Right hindlimb (tissue), 1 donor: Measurements from ENCODE around the gene NME9.

Source experiments
- DNase-seq: peaks from one replicate; pipeline ENCODE4 v3.0.0-alpha.2; 2018

Gene NME9

DNA sequence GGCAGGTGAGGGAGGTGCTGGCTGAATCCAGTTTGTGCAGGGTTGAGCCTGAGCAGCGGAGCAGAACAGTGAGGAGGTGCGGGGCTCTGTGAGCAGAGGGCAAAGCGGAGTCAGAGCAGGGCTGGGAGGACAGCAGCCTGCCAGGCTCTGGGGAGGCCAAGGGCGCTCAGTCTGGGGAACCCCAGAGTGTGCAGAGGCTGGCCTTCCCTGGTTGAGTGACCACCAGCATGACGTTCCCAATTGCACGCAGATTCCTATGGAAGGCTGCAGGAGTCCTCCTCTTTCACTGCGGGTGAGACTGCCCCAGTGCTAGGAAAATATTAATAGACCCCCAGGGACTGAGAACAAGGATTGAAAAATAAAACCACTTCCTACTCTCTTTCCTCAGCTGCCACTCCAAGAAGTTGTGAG is 31.9 kb upstream of the NME9 start:
- DNase-seq: no peak

DNA sequence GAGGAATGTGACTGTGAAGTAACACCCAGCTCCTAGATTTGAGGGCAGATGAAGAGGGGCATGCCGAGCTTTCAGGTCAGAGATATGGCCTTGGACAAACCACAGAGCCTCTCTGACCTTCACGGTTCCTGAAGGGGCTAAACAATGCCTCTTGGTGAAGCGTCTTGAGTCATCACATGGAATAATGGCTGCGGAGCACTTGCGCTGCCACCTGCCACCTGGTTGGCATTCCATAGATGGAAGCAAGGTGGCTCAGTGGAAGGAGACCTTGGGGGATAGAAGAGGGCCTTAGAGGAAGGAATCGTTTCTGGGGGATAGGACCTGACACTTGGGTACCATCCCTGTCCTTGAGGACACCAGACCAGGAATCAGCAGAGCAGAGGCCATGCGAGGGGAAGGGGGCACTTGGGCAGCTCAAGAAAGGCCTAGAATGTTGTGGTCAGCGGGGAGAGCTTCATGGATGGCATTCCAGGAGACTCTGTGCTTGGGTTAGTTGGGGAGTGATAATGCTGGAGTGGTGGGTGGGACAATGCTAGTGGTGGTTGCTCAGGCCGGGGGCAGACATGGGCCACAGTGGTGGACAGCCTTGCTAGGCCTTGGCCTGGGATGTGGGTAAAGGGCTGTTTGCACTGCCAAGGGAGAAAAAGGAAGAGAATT is 31.3 kb upstream of the NME9 start:
- no peak for DNase-seq

DNA sequence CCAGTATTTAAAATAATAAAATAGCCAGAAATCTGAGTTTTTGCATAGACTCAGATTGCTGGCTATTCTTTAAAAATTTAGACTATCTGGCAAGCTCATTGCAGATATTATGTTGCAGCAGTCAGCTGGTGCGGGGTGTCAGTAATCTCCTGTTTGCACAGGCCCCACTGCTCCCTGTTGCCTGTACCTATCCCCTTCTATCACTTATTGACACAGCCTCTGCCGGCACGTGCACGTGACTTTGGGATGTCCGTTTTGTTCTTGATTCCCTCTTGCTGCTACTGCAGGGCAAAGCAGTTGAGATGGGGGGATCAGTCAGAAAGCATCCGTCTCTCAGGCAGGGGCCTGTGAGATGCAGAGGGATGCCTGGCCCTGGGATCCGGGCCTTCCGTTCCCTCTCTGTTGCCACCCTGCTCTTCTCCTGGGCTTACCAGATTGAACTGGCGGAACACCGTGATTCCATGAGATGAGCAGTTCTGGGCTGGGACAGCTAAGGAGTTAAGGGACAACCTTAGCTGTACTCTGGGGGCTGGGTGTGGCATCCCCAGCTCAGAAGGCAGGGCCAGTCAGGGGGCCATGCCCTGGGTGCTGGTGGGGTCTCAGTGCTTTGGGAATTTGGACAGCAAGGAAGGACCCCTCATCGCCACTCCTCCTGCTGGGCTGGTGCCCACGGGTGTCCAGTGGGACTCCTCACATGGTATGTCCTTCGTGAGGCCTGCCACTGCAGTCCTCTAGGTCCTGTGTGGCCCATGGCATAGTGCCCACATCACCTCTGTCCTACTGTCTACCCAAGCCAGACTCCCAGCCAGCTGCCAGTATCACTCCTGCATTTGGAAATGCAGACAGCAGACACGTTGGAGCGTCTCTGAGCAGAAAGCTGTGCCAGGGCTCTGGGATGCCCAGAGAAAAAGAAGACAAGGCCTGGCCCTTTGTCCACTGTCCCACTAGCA is 30.5 kb upstream of the NME9 start:
- no peak for DNase-seq

DNA sequence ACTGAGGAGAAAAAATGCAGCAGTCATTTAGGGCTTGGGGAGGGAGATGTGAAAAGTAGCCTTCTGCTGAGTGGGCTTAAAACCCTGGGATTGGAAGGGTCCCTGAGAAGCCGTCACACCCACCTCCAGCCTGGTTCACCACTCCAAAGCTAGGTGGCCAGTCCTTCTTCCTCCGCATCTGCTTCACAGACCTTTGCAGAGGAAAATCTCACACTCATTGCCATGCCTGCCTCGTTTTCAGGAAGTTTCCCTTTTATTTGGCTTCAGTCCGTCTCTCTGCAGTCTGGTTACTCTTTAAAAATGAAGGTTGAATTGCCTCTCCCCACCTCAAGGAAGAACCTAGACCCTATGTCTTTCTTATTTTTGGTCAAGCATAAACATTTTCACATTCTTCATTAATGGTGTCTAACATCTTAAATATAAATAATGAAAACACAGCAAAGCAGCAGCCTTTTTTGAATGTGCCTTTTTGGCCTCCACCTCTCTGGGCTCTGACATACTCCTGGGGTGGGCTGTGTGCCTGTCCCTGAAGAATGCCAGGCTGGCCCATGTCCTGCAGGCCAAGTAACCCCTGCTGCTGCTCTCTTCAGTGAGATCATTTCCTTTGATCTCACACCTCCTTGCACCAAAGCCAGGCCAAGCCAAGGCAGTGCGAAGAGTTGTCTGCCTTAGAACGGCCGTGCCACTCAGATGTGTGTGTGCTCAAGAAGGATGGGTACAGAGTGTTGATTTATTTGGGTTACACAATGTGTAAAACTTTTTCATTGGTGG is 29.7 kb upstream of the NME9 start:
- DNase-seq: no peak

DNA sequence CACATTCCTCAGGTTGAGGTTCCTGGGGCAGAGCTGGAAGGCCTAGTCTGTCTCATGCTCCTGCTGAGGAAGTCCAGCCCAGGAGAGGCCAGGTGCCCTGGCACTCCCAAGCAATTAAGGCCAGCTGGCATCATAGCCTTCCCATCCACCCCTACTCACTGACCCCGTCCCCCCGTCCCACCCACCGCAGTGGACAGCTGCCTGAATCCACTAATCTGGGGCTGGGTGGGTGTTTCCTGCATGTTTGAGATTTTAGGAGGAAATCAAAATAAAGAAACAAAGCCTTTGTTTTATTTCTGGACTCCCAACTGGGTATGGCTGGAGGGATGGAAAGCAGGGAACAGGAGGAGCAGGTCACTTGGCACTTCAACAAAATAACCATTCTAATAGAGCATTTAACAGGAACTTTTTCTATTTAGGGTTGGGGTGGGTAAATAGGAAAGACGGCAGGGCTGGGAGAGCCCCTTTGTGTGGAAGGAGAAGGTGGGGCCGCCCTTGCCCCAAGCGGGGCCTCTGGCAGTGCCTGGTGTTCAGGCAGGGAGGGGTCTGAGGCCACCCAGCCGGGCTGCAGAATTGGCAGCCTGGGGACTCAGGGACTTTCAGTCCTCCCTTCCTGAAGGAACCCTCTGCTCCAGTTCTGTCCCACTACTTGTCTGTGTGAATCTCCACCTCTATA is 27.2 kb upstream of the NME9 start:
- DNase-seq: peak; percentile 55

DNA sequence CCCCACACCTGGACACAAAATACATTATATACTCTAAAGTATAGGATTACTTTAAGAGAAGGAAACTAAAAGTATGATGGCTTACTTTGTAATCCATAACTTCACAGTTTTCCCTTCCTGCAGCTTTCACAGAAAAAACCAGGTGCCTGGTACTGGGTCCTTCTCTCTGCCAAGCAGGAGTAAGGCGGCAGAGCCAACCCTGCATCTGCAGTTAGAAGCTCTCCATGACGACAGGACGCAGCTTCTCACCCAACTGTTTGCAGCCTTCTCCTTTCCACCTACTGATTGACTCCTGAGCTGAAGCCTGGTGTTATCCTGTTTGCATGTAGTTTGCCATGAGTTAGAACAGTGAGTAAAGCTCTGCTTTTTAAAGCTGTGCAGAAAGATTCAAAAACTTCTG is 25.4 kb upstream of the NME9 start:
- DNase-seq: no peak

DNA sequence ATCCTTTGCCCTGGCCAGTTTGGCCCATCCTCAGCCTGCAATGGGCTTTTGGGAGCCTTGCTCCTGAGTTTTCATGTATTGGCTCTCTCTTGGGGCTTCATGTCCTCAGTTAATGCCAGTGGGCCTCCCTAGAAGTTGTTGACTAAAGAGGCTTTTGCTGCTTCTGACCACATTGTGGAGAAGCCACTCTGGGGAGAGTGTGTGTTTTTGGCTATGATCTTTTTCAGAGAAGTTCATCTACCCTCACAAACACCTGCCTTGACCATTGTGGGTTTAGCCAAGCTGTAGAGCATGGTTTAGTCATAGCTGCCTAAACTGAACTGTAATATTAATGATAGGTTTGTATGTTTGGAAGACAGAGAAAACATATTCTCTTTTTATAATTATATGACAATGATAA is 24.7 kb upstream of the NME9 start:
- no peak for DNase-seq

DNA sequence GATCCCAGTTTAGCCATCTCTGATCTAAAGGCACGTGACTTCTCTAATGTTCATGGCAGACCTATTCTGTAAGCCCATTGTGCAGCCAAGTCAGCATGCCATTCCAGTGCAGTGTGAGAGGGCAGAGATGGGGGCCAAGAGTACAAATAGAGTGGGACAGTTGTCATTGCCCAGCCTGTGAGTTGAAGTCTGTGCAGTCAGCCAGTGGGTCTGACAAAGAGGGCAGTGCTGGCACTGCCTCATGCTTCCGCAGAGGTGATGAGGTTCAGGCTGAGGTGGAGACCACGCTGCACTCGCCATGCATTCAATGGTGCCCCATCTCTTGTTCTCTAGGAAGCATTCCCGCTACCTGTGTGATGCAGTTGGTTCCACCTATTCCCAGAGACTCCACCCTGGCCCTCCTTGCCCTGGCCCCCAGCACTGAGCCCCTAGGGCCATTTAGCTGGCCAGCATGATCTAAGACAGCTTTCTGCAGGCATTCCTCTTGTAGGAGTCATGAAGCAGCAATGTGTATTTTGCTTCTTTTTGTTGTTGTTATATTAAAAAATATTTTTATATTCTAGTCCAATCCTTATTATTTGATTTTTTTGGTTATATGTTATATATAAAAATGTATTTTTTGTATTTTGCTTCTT is 22.4 kb upstream of the NME9 start:
- no peak for DNase-seq

DNA sequence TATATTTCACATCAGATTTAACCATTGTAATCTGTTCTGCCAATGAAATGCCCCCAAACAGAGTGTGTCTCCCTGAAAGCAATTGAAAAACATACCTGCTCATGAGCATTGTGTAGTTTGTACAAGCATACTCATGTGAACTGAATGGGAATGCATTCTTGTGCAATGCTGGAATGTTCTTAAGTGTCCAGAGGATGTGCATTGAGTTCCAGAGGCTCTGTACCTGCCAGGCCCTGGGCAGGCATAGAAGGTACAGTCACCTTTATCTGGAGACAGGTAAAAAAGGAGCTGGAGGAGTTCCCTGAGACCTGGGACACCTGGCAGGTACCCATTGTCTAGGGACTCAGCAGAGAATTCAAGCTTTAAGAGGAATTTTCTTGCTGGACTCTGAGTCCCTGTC is 21.5 kb upstream of the NME9 start:
- DNase-seq: no peak

DNA sequence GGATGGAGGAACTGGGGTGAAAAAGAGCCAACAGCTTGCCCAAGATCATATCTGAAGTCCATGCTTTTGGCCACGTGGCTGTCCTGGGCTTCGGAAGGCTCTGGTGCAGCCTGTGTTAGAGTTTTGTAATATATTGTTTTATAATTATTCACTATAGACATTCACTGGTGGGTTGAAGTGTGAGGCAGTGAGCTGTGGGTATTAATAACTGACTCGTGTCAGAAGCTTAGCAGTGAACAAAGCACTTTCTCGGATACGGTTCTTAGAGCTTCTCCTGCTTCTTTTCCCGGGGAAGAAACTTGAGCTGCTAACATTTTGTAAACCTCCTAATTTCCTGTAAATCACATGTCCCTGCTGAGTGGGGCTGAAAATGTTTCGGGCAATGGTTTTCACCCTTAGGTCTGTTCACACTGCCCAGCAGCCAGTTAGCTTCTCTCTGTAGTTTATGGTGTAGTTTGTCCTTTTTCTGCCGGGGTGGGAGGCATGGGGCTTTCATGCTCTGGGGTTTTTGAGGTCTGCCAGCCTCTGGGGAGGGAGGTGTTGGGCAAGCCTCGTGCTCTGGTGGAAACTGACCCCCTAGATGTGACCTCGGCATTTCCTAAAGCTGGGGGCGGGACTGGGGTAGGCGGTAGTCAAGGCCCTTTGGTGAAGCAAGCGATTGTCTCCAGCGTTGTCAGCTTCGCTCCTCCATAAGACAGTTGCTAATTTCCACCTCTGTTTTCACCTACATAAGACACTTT is 20.4 kb upstream of the NME9 start:
- no peak for DNase-seq

DNA sequence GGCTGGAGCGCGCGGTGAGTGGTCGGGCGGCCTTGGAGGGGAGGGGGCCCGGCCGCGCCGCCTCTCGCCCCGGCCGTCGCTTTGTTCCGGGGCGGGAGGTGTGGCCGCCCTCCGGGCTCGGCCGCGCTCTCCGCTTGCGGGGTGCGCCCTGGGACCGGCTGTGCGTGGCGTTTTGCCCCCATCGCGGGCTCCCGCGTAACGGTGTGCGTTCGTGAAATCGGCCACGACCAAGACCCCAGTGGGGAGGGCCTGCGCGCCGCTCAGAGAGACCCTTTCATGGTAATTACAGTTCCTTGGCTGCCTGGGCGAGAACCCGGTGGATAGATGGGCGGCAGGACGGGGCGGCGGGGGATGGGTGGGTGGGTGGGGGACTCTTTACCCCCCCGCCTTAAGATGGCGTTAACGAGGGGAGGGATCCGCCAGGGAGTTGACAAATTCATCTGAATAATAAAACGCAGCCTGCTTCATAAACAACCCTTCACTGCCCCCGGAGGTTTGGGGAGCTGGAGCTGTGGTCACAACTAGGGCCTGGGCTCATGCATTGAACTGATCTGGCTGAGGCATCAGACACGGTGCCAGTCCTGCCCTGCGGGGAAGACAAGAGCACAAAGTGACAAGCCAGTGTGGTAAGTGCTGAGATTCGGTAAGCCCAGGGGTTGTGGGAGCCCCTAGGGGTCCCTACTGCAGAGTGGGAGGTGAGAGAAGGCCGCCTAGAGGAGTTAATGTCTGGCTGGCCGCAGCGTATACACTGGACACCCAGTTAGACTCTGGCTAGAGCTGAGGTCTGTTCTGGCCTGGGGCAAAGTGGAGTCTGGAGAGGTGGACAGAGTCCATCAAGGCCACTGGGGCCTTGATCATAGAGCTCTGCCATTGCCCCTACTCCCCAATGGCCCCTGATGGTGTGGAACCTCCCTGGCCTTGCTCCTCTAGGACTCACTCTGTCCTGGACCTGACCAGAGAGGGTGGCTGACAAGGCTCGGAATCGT is 19.4 kb upstream of the NME9 start:
- peak; percentile 37 for DNase-seq

DNA sequence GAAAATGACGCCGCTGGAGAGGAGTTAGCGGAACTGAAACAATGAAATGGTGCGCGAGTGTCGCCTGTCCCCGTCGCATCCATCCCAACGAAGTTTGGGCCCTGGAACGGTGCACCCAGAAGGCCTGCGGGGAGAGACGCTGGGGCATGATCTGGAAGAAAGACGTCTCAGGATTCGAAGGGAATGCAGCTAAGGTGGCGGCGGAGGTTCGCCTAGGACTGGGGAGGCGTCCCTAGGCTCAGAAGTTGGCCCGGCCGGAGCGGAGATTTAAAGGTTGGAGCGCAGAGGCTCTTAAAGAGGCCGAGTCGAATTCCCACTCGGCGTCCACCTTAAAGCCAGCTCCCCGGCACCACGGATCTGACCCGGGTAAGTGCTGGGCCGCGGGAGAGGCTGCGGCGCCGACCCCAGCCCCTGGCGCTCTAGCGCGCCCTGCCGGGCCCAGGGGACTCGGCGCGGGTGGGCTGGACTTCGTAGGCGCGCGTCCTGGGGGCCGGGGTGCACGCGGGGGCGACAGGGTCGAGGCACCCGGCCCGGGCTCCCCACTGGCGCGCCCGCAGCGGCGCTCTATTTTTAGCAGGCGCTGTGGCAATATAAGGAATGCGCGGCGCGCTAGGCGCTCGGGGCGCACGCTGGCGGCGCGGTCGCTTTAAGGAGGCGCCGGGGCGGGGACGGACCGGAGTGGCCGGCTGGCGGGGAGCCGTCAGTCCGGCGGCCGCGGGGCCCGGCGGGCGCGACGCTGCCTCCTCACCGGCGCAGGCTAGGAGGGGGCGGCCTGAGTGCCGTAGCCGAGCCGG is 18.5 kb upstream of the NME9 start, which contains the start of gene MRAS:
MRAS (plus strand) TSS at position 620 of the 794 bp plus-strand sequence. CDS start 24,305 bp downstream, outside the sequence.
- peak; percentile 79 for DNase-seq

DNA sequence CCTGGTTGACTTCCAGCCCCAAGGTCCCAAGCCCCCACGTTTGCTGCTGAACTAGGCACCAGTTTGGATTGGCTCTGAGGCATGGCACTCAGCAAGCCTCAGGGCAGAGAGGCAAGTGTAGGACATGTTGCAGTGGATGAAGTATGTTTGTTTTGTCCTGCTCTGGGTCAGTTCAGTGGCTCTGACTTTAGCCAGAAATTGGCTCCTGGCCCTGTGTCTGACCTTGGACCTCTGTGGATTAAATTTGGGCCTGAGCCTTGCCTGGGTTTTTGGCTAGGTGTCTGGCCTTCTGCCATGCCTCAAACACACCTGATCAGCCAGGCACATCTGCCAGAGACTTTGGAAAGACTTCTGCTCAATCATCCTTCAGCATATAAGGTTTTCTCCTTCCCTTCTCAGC is 15.1 kb upstream of the NME9 start:
- DNase-seq: no peak

DNA sequence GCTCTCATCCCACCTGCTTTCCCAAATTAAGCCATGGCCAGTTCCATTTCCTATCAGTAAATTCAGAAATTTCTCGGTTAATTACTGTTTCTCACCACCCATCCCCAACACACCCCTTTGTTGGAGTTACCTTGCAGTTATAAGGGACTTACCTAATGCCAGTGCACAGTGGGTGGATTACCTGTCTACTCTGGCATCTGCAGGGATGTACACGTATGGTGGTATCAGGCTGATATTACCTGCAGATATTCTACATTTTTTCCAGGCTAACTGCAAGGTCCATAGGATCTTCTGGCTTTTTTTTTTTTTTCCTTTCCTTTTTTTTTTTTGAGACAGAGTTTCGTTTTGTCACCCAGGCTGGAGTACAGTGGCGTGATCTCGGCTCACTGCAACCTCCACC is 10.9 kb upstream of the NME9 start:
- DNase-seq: no peak

DNA sequence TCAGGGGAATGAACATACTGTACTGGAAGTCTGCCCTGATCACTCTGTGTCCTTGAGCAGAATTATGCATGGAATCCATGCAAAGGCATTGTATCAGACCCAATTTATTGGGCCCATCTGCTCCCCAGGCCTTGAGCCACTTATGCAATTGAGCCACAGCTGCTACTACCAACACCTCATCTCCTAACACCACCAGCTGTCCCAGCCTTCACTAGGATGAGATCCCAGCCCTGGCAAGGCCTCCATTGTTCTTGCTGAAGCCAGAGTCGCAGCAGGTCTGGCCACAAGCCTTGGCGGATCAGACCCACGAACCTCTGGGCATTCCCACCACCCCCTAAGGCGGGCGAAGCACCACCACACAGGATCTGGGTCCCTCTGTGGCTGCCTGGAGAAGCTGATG is 9.2 kb upstream of the NME9 start:
- DNase-seq: peak; percentile 50

DNA sequence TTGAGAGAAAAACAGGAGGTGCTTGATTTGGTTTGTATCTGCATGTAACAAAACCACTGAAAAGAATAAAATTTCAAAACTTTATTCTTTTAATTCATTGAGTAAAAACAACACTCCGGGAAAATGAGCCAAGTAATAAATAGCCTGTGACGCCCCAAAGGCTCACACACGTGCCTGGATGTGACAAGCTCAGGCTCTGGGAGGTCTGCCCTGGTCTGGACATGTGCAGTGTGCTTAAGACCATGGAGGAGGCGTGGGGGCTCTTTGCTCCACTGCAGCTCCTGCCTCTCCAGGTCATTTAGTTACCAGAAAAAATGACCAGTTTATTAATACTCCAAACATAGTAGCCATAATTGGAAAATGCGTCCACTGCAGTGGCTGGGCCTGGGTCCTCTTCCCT is 8.6 kb upstream of the NME9 start:
- no peak for DNase-seq

DNA sequence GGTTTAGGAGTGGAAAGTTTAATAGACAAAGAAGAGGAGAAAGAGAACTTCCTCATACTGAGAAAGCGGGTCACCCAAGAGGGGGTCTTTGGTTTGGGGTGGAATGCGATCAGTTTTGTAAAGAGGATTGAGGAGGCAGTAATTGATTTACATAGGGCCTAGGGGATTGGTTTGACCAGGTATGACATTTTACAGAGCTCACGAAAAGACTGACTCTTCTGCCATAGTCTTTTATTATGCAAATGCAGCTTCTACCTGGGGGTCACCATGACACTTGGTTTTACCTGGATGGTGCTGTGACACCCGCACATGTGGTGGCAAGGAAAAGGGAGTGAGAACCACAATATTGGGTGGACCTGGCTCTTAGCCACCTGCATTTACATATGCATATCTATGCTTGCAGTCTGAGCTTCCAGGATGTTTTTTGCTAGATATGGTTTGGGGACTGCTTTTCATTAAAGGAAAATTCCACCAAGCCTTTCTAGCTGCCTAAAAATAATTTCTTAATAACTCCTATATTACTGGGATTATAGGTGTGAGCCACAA is 6.9 kb upstream of the NME9 start:
- no peak for DNase-seq

DNA sequence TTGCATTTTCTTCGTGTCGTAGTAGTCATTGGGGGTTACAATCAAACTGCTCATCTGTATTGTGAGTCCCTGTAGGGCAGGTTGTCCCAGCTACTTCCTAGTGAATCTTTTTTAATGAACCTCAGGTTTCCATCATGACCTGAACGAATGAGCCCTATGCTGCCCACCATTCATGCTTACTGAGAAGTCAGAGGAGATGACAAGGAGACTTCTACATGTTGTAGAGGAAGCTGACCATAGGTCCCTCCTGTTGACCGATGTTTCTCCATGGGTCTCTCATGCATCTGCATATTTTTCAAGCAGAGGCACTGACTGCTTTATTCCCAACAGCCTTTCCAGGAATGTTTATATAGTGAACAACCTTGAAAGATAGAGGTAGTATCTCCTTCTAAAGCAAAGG is 5.0 kb upstream of the NME9 start:
- no peak for DNase-seq

DNA sequence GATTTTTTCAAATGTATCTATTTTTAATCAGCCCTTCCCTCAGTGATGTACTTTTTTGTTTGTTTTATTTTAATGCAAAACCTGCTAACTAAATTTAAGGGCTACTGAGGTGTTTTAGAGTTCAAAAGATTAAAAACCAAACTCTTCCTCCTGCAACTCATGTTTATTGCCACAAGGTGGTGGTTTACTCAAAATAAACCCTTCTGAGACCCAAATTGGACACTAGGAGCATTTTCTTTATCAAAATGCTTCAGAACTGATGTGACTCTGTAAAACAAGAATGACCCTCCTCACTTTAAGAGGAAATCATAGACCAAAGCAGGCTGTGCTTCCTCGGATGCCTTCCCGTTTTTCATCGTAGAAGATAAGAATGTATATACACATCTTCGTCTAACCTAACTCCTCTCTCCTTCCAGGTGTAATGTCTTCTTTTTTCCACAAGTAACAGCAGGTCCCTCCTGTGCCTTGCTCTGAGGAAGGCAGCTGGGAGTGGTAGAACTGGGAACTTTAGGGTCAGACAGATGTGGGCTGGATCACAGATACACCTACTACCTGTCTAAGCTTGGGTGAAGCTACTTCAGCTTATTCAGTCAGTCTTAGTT is 2.9 kb upstream of the NME9 start:
- DNase-seq: no peak
